Panc1 (cell line): ENCODE data around the gene LGALS3. TPM values are rescaled to one million over a fixed set of nuclear protein-coding genes. Genes with fewer than 3 reads are reported as not detected.

Experiments
- ATAC-seq: fragments of 200-7000 bp; cut with Tn5 transposase; 2 replicates; pipeline ENCODE4 v1.9.1; 2020; ENCODE audit warnings: mild to moderate bottlenecking, moderate library complexity
- BruUV-seq: library from RNA; stranded (reverse); fragments of 400-500 nt; replicated peaks from 2 replicates; lab custom pipeline; 2021; lab: Mats Ljungman, UMichigan
- CTCF ChIA-PET: fragments of 300-600 bp; sonication (Branson Sonifier 250); formaldehyde crosslinking; loops from one replicate; lab custom pipeline; 2022; ENCODE audit warnings: antibody characterized with exemption; lab: Charles Lee
- POLR2A ChIA-PET: fragments of 300-600 bp; sonication (Branson Sonifier 250); formaldehyde crosslinking; loops from one replicate; lab custom pipeline; 2022; ENCODE audit warnings: antibody characterized with exemption; lab: Charles Lee
- DNase-seq: peaks from one replicate; pipeline ENCODE4 v3.0.0-alpha.2; 2010; ENCODE audit warnings: low read depth, low spot score
- H3K27ac ChIP-seq: 2 replicates; pipeline ENCODE4 v1.5.1; 2011; ENCODE audit warnings: mild to moderate bottlenecking, low read length, inconsistent platforms
- H3K27me3 ChIP-seq: fragments of 200-500 bp; sonication (Bioruptor generic); 2 replicates; pipeline ENCODE4 v1.6.0; 2014; ENCODE audit warnings: low read length, inconsistent platforms; ENCODE audit not compliant: control insufficient read depth, insufficient read depth
- H3K36me3 ChIP-seq: fragments of 200-500 bp; sonication (Bioruptor generic); 2 replicates; pipeline ENCODE4 v1.5.1; 2014; ENCODE audit warnings: inconsistent platforms, mild to moderate bottlenecking, low read length, moderate library complexity; ENCODE audit not compliant: control insufficient read depth, insufficient read depth
- H3K4me1 ChIP-seq: 2 replicates; pipeline ENCODE4 v1.5.1; 2011; ENCODE audit warnings: inconsistent platforms, mild to moderate bottlenecking, low read length, moderate library complexity; ENCODE audit not compliant: control insufficient read depth, insufficient read depth
- H3K4me3 ChIP-seq, 2 experiments: 2 replicates each; pipeline ENCODE4 v1.5.1; 2011 to 2012; ENCODE audit warnings: low read depth in 2 of 2, low read length in 2 of 2, mild to moderate bottlenecking in 2 of 2, inconsistent platforms in 1 of 2, moderate library complexity in 1 of 2
- H3K9me3 ChIP-seq: fragments of 200-500 bp; sonication (Bioruptor generic); 2 replicates; pipeline ENCODE4 v1.5.1; 2014; ENCODE audit warnings: low read depth, mild to moderate bottlenecking, inconsistent platforms, low read length, moderate library complexity; ENCODE audit not compliant: control insufficient read depth, insufficient read depth
- POLR2AphosphoS5 ChIP-seq: IDR thresholded peaks from 2 replicates; pipeline ENCODE4 v1.6.1; 2012; ENCODE audit warnings: mild to moderate bottlenecking, low read depth, low read length, moderate library complexity
- SIN3A ChIP-seq: IDR thresholded peaks from 2 replicates; pipeline ENCODE4 v1.6.1; 2012; ENCODE audit warnings: low read depth, mild to moderate bottlenecking, low read length, moderate library complexity, borderline replicate concordance; ENCODE audit not compliant: insufficient read depth
- TCF7L2 ChIP-seq: IDR thresholded peaks from 2 replicates; pipeline ENCODE4 v1.6.1; 2011; ENCODE audit warnings: mild to moderate bottlenecking, low read depth, low read length, inconsistent platforms
- in situ Hi-C: cut with HindIII; loops from 2 replicates; pipeline ENCODE4 v1.10.0; 2016; ENCODE audit warnings: low sequenced_read_pairs, low pct_unique_long_range_greater_than_20kb
- intact Hi-C: fragments of 100-400 bp; cut with micrococcal nuclease; formaldehyde crosslinking; loops from one replicate; pipeline ENCODE4 v1.10.0; 2022; ENCODE audit not compliant: unreplicated experiment
- total RNA-seq: library from RNA; stranded (reverse); gene quantifications from one replicate; pipeline ENCODE4 v1.2.1, GENCODE V29; 2021; ENCODE audit not compliant: unreplicated experiment
- TF ChIP-seq, protein P1 (sequence below): fragments of 450-650 bp; IDR thresholded peaks from 2 replicates; pipeline ENCODE4 v1.5.1; 2017; ENCODE audit warnings: mild to moderate bottlenecking
- TF ChIP-seq, protein P2 (sequence below), 2 experiments: IDR thresholded peaks; 2 replicates each; pipeline ENCODE4 v1.6.1; 2011 to 2012; ENCODE audit warnings: low read depth in 2 of 2, control low read depth in 1 of 2, low read length in 1 of 2, mild to moderate bottlenecking in 1 of 2, moderate library complexity in 1 of 2; ENCODE audit not compliant: insufficient read depth in 1 of 2

Gene LGALS3
- total RNA-seq, 1 experiment from 2014 or later = 146 TPM

DNA sequence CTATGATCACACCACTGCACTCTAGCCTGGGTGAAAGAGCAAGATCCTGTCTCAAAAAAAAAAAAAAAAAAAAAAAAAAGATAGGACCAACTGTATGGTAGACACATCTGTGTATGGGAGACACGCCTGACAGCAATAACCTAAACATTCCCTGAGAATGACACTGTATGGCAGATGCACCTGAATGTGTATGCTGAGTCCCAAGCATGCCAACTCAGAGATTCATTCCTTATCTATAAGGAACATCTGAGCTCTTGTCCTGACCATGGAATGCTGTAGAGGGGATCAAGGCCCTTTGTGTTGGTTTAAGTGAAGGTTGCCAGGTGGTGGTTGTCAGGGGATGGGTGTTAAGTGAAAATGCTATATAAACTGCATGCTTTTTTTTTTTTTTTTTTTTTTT lies 19.2 kb upstream of the LGALS3 start:
- Histone ChIP-seq H3K4me1 (peaks cover 15% of the 10 kb centered on the region), H3K36me3 (no peaks in the 10 kb centered on the region), H3K27me3 (no peaks in the 10 kb centered on the region), H3K4me3 (no peak overlapping the region), H3K27ac (no peak overlapping the region), H3K9me3 (no peaks in the 10 kb centered on the region)
- TF ChIP-seq SIN3A (no peak), TCF7L2 (no peak), POLR2AphosphoS5 (no peak)
- TF ChIP-seq, protein P1, sequence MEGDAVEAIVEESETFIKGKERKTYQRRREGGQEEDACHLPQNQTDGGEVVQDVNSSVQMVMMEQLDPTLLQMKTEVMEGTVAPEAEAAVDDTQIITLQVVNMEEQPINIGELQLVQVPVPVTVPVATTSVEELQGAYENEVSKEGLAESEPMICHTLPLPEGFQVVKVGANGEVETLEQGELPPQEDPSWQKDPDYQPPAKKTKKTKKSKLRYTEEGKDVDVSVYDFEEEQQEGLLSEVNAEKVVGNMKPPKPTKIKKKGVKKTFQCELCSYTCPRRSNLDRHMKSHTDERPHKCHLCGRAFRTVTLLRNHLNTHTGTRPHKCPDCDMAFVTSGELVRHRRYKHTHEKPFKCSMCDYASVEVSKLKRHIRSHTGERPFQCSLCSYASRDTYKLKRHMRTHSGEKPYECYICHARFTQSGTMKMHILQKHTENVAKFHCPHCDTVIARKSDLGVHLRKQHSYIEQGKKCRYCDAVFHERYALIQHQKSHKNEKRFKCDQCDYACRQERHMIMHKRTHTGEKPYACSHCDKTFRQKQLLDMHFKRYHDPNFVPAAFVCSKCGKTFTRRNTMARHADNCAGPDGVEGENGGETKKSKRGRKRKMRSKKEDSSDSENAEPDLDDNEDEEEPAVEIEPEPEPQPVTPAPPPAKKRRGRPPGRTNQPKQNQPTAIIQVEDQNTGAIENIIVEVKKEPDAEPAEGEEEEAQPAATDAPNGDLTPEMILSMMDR = no peak
- TF ChIP-seq, protein P2, sequence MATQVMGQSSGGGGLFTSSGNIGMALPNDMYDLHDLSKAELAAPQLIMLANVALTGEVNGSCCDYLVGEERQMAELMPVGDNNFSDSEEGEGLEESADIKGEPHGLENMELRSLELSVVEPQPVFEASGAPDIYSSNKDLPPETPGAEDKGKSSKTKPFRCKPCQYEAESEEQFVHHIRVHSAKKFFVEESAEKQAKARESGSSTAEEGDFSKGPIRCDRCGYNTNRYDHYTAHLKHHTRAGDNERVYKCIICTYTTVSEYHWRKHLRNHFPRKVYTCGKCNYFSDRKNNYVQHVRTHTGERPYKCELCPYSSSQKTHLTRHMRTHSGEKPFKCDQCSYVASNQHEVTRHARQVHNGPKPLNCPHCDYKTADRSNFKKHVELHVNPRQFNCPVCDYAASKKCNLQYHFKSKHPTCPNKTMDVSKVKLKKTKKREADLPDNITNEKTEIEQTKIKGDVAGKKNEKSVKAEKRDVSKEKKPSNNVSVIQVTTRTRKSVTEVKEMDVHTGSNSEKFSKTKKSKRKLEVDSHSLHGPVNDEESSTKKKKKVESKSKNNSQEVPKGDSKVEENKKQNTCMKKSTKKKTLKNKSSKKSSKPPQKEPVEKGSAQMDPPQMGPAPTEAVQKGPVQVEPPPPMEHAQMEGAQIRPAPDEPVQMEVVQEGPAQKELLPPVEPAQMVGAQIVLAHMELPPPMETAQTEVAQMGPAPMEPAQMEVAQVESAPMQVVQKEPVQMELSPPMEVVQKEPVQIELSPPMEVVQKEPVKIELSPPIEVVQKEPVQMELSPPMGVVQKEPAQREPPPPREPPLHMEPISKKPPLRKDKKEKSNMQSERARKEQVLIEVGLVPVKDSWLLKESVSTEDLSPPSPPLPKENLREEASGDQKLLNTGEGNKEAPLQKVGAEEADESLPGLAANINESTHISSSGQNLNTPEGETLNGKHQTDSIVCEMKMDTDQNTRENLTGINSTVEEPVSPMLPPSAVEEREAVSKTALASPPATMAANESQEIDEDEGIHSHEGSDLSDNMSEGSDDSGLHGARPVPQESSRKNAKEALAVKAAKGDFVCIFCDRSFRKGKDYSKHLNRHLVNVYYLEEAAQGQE (IDR thresholded peaks at IDR 0.05; ENCODE audit: insufficient read depth in 1 of 2, low read depth in 2 of 2, low read length in 1 of 2) = no peak
- ChIA-PET POLR2A (no interaction called here), CTCF (interaction anchor here (0.7 kb wide), 1 partner anchor 47 kb away, joined by 8 read pairs; no protein-coding TSS in a partner anchor)
- intact Hi-C loops (no loop called here), in situ Hi-C loops (no loop called here)
- no TSS peak for BruUV-seq
- no peak for DNase-seq
- ATAC-seq = no peak

DNA sequence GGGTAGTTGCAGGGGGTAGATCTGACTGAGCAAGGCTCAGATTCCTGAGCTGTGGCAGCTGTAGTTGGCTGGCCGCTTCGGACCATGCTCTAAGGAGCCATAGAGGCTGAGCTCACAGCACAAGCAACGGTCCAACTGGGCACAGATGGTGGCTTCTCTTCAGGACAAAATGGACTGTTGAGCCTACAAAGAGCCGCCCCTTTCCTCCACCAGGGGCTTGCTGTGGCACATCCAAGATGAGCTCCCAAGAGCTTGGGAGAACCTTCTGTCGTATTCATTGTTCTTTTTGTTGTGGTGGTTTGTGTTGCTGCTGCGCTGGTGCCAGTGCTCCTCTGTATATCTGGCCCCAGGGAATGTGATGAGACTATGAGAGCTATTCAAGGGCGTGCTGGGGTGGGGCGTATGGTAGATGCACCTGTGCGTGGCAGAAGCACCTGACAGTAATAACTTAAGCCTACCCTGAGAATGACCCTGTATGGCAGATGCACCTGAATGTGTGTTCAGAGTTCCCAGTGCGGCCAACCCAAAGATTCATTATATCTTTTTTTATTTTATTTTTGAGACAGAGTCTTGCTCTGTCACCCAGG lies 17.8 kb upstream of the LGALS3 start:
- H3K4me3 ChIP-seq = no peak overlapping the region
- H3K27me3 ChIP-seq = no peaks in the 10 kb centered on the region
- ChIA-PET POLR2A (no interaction called here), CTCF (no interaction called here)
- no peaks in the 10 kb centered on the region for H3K36me3 ChIP-seq
- H3K27ac ChIP-seq = no peak overlapping the region
- intact Hi-C loops = no loop called here
- TF ChIP-seq, protein P2 (IDR thresholded peaks at IDR 0.05; ENCODE audit: insufficient read depth in 1 of 2, low read depth in 2 of 2, low read length in 1 of 2) = no peak
- no peak for DNase-seq
- no peaks in the 10 kb centered on the region for H3K9me3 ChIP-seq
- peaks cover 12% of the 10 kb centered on the region for H3K4me1 ChIP-seq
- no TSS peak for BruUV-seq
- no peak for ATAC-seq
- in situ Hi-C loops = no loop called here
